ENCODE results near the gene FBXW5. TPM values are rescaled to one million over a fixed set of nuclear protein-coding genes. Genes with fewer than 3 reads are reported as not detected.

Gene FBXW5
- total RNA-seq, 1 experiment from 2014 or later = 72.6 TPM

- in situ Hi-C loops (cut with HindIII; ENCODE audit: low pct_unique_long_range_greater_than_20kb, low sequenced_read_pairs) = no loop called here
- no TSS peak for BruUV-seq (replicated peaks)
- Histone ChIP-seq H3K27me3 (ENCODE audit: control insufficient read depth, insufficient read depth, low read length) (no peaks in the 10 kb centered on the region), H3K36me3 (ENCODE audit: control insufficient read depth, insufficient read depth, low read length) (no peaks in the 10 kb centered on the region), H3K4me3 (ENCODE audit: low read depth in 2 of 2, low read length in 2 of 2) (no peak overlapping the region), H3K9me3 (ENCODE audit: control insufficient read depth, insufficient read depth, low read depth, low read length) (no peaks in the 10 kb centered on the region), H3K27ac (ENCODE audit: low read length) (no peak overlapping the region), H3K4me1 (ENCODE audit: control insufficient read depth, insufficient read depth, low read length) (no peaks in the 10 kb centered on the region)
- DNase-seq (ENCODE audit: low read depth, low spot score) (no peak), ATAC-seq (no peak)
- intact Hi-C loops (cut with micrococcal nuclease; ENCODE audit: unreplicated experiment) = no loop called here
- TF ChIP-seq REST (IDR thresholded peaks at IDR 0.05; ENCODE audit: insufficient read depth in 1 of 2, low read depth in 2 of 2, low read length in 1 of 2) = no peak
- TF ChIP-seq SIN3A (IDR thresholded peaks at IDR 0.05; ENCODE audit: borderline replicate concordance, insufficient read depth, low read depth, low read length) = no peak
- no peak for TF ChIP-seq TCF7L2 (IDR thresholded peaks at IDR 0.05; ENCODE audit: low read depth, low read length)
- TF ChIP-seq CTCF (IDR thresholded peaks at IDR 0.05) = no peak
- no peak for TF ChIP-seq POLR2AphosphoS5 (IDR thresholded peaks at IDR 0.05; ENCODE audit: low read depth, low read length)
- ChIA-PET CTCF (interaction anchor here (0.6 kb wide), 1 partner anchor 57 kb away, joined by 5 read pairs; no protein-coding TSS in a partner anchor), POLR2A (no interaction called here)
Observed at GRCh38 chr9:136972743-136973142, 28.2 kb upstream of the FBXW5 start.

- in situ Hi-C loops (cut with HindIII; ENCODE audit: low pct_unique_long_range_greater_than_20kb, low sequenced_read_pairs) (no loop called here), intact Hi-C loops (cut with micrococcal nuclease; ENCODE audit: unreplicated experiment) (no loop called here)
- Histone ChIP-seq H3K4me1 (ENCODE audit: control insufficient read depth, insufficient read depth, low read length) (no peaks in the 10 kb centered on the region), H3K36me3 (ENCODE audit: control insufficient read depth, insufficient read depth, low read length) (no peaks in the 10 kb centered on the region), H3K4me3 (ENCODE audit: low read depth in 2 of 2, low read length in 2 of 2) (no peak overlapping the region), H3K27me3 (ENCODE audit: control insufficient read depth, insufficient read depth, low read length) (no peaks in the 10 kb centered on the region), H3K9me3 (ENCODE audit: control insufficient read depth, insufficient read depth, low read depth, low read length) (no peaks in the 10 kb centered on the region), H3K27ac (ENCODE audit: low read length) (no peak overlapping the region)
- ATAC-seq (no peak), DNase-seq (ENCODE audit: low read depth, low spot score) (no peak)
- CTCF ChIA-PET = no interaction called here
- BruUV-seq (replicated peaks) = no TSS peak
- TF ChIP-seq CTCF (IDR thresholded peaks at IDR 0.05) = no peak
- no peak for TF ChIP-seq POLR2AphosphoS5 (IDR thresholded peaks at IDR 0.05; ENCODE audit: low read depth, low read length)
- no peak for TF ChIP-seq REST (IDR thresholded peaks at IDR 0.05; ENCODE audit: insufficient read depth in 1 of 2, low read depth in 2 of 2, low read length in 1 of 2)
- TF ChIP-seq TCF7L2 (IDR thresholded peaks at IDR 0.05; ENCODE audit: low read depth, low read length) = no peak
- TF ChIP-seq SIN3A (IDR thresholded peaks at IDR 0.05; ENCODE audit: borderline replicate concordance, insufficient read depth, low read depth, low read length) = no peak
- POLR2A ChIA-PET = no interaction called here
Observed at GRCh38 chr9:136972335-136972734, 27.8 kb upstream of the FBXW5 start.
